Measurements from ENCODE around the gene FPR2.

The FPR2 gene

DNA sequence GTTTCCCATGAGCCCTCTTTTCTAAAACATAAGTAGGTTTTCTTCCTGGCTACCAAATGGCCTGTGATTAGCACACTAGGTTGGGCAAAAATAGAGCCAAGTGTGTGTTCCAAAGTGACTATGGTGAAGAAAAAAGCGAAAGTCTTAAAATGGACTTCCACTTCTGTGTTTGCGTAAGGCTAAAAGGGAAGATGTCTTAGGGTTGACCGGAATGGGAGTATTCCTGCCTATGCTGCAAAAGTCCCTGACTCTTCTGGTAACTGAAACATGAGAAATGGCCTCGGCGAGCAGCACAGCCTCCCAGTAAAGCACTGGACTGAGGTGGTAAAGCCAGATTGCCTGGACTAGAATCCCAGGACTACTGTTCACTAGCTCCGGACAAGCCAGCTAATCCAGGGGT lies 6.9 kb upstream of the FPR2 start (continued):
- TF ChIP-seq, protein P1, sequence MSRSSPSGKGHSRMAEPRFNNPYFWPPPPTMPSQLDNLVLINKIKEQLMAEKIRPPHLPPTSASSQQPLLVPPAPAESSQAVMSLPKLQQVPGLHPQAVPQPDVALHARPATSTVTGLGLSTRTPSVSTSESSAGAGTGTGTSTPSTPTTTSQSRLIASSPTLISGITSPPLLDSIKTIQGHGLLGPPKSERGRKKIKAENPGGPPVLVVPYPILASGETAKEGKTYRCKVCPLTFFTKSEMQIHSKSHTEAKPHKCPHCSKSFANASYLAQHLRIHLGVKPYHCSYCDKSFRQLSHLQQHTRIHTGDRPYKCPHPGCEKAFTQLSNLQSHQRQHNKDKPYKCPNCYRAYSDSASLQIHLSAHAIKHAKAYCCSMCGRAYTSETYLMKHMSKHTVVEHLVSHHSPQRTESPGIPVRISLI (tag by site-specific recombination; IDR thresholded peaks at IDR 0.05), result no peak
- TF ChIP-seq, protein P2, sequence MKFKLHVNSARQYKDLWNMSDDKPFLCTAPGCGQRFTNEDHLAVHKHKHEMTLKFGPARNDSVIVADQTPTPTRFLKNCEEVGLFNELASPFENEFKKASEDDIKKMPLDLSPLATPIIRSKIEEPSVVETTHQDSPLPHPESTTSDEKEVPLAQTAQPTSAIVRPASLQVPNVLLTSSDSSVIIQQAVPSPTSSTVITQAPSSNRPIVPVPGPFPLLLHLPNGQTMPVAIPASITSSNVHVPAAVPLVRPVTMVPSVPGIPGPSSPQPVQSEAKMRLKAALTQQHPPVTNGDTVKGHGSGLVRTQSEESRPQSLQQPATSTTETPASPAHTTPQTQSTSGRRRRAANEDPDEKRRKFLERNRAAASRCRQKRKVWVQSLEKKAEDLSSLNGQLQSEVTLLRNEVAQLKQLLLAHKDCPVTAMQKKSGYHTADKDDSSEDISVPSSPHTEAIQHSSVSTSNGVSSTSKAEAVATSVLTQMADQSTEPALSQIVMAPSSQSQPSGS (tag by site-specific recombination; IDR thresholded peaks at IDR 0.05; ENCODE audit: low read depth), result no peak
- no peak for TF ChIP-seq ZNF302 (tag by site-specific recombination; IDR thresholded peaks at IDR 0.05; ENCODE audit: low read depth)

DNA sequence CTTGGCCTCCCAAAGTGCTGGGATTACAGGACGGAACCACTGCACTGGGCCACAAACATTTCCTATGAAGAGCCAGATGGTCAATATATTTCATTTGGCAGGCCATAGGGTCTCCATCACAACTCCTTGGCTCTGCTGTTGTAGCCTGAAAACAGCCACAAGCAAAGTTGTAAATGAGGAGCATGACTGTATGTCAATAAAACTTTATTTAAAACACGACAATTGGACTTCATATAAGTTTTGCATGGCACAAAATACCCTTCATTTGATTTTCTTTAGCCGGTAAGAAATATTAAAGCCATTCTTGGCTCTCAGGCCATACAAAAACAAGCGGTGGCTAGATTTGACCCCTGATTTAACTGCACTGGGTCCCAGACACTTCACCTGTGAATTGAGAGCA lies 6.2 kb upstream of the FPR2 start:
- H3K4me3 ChIP-seq (ENCODE audit: low read depth, low read length), result no peak overlapping the region
- no peaks in the 10 kb centered on the region for H3K9me3 ChIP-seq (ENCODE audit: control insufficient read depth, insufficient read depth, low read depth, low read length)
- H3K4me1 ChIP-seq (ENCODE audit: control insufficient read depth, insufficient read depth, low read length), result no peaks in the 10 kb centered on the region
- TF ChIP-seq ZNF211 (tag by site-specific recombination; IDR thresholded peaks at IDR 0.05; ENCODE audit: low read depth) (no peak), ZNF214 (tag by site-specific recombination; IDR thresholded peaks at IDR 0.05; ENCODE audit: borderline replicate concordance) (no peak), ZNF19 (tag by site-specific recombination; IDR thresholded peaks at IDR 0.05; ENCODE audit: low read depth) (no peak), ZNF629 (tag by site-specific recombination; IDR thresholded peaks at IDR 0.05) (no peak), REPIN1 (tag by site-specific recombination; IDR thresholded peaks at IDR 0.05; ENCODE audit: low read depth) (no peak), ZIC2 (tag by site-specific recombination; IDR thresholded peaks at IDR 0.05) (no peak), ZNF623 (tag by site-specific recombination; IDR thresholded peaks at IDR 0.05) (no peak), ZNF501 (tag by site-specific recombination; IDR thresholded peaks at IDR 0.05) (no peak), ZNF426 (tag by site-specific recombination; IDR thresholded peaks at IDR 0.05) (no peak), ZNF521 (tag by site-specific recombination; IDR thresholded peaks at IDR 0.05) (no peak), ZNF529 (tag by site-specific recombination; IDR thresholded peaks at IDR 0.05; ENCODE audit: insufficient replicate concordance) (no peak), ZNF791 (tag by site-specific recombination; IDR thresholded peaks at IDR 0.05) (no peak), ZFP37 (tag by site-specific recombination; IDR thresholded peaks at IDR 0.05) (no peak)
- TF ChIP-seq, protein P3, sequence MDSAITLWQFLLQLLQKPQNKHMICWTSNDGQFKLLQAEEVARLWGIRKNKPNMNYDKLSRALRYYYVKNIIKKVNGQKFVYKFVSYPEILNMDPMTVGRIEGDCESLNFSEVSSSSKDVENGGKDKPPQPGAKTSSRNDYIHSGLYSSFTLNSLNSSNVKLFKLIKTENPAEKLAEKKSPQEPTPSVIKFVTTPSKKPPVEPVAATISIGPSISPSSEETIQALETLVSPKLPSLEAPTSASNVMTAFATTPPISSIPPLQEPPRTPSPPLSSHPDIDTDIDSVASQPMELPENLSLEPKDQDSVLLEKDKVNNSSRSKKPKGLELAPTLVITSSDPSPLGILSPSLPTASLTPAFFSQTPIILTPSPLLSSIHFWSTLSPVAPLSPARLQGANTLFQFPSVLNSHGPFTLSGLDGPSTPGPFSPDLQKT (IDR thresholded peaks at IDR 0.05; ENCODE audit: borderline replicate concordance, low read depth, low read length), result no peak
- TF ChIP-seq, protein P4, sequence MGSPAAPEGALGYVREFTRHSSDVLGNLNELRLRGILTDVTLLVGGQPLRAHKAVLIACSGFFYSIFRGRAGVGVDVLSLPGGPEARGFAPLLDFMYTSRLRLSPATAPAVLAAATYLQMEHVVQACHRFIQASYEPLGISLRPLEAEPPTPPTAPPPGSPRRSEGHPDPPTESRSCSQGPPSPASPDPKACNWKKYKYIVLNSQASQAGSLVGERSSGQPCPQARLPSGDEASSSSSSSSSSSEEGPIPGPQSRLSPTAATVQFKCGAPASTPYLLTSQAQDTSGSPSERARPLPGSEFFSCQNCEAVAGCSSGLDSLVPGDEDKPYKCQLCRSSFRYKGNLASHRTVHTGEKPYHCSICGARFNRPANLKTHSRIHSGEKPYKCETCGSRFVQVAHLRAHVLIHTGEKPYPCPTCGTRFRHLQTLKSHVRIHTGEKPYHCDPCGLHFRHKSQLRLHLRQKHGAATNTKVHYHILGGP (tag by site-specific recombination; IDR thresholded peaks at IDR 0.05), result no peak
- TF ChIP-seq, protein P5, sequence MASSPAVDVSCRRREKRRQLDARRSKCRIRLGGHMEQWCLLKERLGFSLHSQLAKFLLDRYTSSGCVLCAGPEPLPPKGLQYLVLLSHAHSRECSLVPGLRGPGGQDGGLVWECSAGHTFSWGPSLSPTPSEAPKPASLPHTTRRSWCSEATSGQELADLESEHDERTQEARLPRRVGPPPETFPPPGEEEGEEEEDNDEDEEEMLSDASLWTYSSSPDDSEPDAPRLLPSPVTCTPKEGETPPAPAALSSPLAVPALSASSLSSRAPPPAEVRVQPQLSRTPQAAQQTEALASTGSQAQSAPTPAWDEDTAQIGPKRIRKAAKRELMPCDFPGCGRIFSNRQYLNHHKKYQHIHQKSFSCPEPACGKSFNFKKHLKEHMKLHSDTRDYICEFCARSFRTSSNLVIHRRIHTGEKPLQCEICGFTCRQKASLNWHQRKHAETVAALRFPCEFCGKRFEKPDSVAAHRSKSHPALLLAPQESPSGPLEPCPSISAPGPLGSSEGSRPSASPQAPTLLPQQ (tag by site-specific recombination; IDR thresholded peaks at IDR 0.05), result no peak
- TF ChIP-seq, protein P6, sequence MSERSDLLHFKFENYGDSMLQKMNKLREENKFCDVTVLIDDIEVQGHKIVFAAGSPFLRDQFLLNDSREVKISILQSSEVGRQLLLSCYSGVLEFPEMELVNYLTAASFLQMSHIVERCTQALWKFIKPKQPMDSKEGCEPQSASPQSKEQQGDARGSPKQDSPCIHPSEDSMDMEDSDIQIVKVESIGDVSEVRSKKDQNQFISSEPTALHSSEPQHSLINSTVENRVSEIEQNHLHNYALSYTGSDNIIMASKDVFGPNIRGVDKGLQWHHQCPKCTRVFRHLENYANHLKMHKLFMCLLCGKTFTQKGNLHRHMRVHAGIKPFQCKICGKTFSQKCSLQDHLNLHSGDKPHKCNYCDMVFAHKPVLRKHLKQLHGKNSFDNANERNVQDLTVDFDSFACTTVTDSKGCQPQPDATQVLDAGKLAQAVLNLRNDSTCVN (tag by site-specific recombination; optimal IDR thresholded peaks at IDR 0.05), result no peak
- POLR2A ChIA-PET, result no interaction called here
- H3K36me3 ChIP-seq (ENCODE audit: control insufficient read depth in 2 of 2, insufficient read depth in 1 of 2, low read length in 2 of 2), result no peaks in the 10 kb centered on the region
- CTCF ChIA-PET, result interaction anchor here (2.1 kb wide), 1 partner anchor 23 kb away, joined by 8 read pairs; no protein-coding TSS in a partner anchor
- no peak overlapping the region for H3K27ac ChIP-seq (ENCODE audit: extremely low read depth, low read depth, low read length)

Measured in HEK293 (cell line).